ENCODE measurements around the gene CAPN5. TPM values are rescaled to one million over a fixed set of nuclear protein-coding genes. Genes with fewer than 3 reads are reported as not detected.

The CAPN5 gene
- total RNA-seq, 4 donors from 2014 or later = 1.8 to 16.6 (median 8.0) TPM

GRCh38 chr11:77174559-77174958, 107.8 kb downstream of the CAPN5 start:
- H3K27ac ChIP-seq = no peak overlapping the region
- H3K4me3 ChIP-seq = no peak overlapping the region
- intact Hi-C loops (cut with DNase I; ENCODE audit: low total_unique reads) = no loop called here
- no peak for TF ChIP-seq CTCF (IDR thresholded peaks at IDR 0.05)
- TF ChIP-seq POLR2A (IDR thresholded peaks at IDR 0.05) = no peak
- H3K27me3 ChIP-seq = no peaks in the 10 kb centered on the region
- no peak for DNase-seq
- no peaks in the 10 kb centered on the region for H3K36me3 ChIP-seq
- no peaks in the 10 kb centered on the region for H3K9me3 ChIP-seq
- no peaks in the 10 kb centered on the region for H3K4me1 ChIP-seq

- Histone ChIP-seq H3K36me3 (no peaks in the 10 kb centered on the region), H3K4me3 (no peak overlapping the region), H3K9me3 (no peaks in the 10 kb centered on the region), H3K4me1 (no peaks in the 10 kb centered on the region), H3K27me3 (no peaks in the 10 kb centered on the region), H3K27ac (no peak overlapping the region)
- DNase-seq = no peak
- intact Hi-C loops (cut with DNase I; ENCODE audit: low total_unique reads) = no loop called here
- TF ChIP-seq POLR2A (IDR thresholded peaks at IDR 0.05) (no peak), CTCF (IDR thresholded peaks at IDR 0.05) (no peak)
Measured at GRCh38 chr11:77175021-77175842, 108.5 kb downstream of the CAPN5 start.

Other genes starting within 250 kb of the CAPN5 start
- 10 to 100 TPM in 3 of 4 donors, 1 to 10 TPM in 1; 6.5 to 58.9 (median 27.4) TPM for gene ACER3, start 206.1 kb upstream of the CAPN5 start, total RNA-seq
- under 1 TPM in 1 of 4 donors, not detected in 3; under 0.01 TPM for gene B3GNT6, start 32.6 kb upstream of the CAPN5 start, total RNA-seq
- gene OMP, start 35.9 kb downstream of the CAPN5 start, total RNA-seq = 1 to 10 TPM in 2 of 4 donors, not detected in 2; 1.0 to 2.1 TPM
- 10 to 100 TPM in 1 of 4 donors, 1 to 10 TPM in 3; 2.0 to 18.2 (median 6.6) TPM for gene MYO7A, start 61.3 kb downstream of the CAPN5 start, total RNA-seq
- gene GDPD4, start 234.7 kb downstream of the CAPN5 start, total RNA-seq = 1 to 10 TPM in 1 of 4 donors, under 1 TPM in 1, not detected in 2; 0.07 to 1.2 TPM